HG03060 (cell line): ENCODE measurements around the gene RNF149.
"Not testable (repeated sequence)": the region's sequence is repeated elsewhere in the genome, so short reads cannot be mapped to it uniquely, and the experiment has no call there.

Experiments used
- ATAC-seq: cut with Tn5 transposase; IDR thresholded peaks from one replicate; pipeline ENCODE4 v1.9.1; 2021; ENCODE audit warnings: low read depth, moderate number of reproducible peaks; ENCODE audit not compliant: unreplicated experiment

The RNF149 gene, protein sequence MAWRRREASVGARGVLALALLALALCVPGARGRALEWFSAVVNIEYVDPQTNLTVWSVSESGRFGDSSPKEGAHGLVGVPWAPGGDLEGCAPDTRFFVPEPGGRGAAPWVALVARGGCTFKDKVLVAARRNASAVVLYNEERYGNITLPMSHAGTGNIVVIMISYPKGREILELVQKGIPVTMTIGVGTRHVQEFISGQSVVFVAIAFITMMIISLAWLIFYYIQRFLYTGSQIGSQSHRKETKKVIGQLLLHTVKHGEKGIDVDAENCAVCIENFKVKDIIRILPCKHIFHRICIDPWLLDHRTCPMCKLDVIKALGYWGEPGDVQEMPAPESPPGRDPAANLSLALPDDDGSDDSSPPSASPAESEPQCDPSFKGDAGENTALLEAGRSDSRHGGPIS

GRCh38 chr2:101308432-101309210 lies at the start of gene RNF149:
Gene RNF149 (minus strand): TSS chr2:101308701. CDS start chr2:101308588, 113 bp downstream.
- peak; percentile 35 for ATAC-seq

DNA sequence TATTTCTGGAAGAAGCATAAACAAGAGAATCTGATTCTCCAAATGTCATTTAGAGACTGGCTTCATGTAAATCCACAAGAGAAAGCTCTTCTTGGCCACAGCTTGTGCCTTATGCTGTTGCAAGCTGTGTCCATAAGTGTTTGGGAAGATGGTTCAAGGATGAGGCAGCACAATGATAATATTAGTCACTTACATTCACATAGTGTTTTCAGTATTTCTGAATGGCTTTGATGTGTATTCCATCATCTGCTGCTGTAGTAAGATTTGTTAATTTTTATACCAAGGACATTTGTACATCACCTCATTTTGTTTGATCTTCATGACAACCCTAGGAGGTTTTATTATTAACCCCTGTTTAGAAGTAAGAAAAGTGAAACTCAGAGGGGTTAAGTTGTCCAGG lies 48.9 kb upstream of the RNF149 start:
- no peak for ATAC-seq

- no peak for ATAC-seq
Observed at GRCh38 chr2:101356521-101356920, 48.0 kb upstream of the RNF149 start.

GRCh38 chr2:101356055-101356454 lies 47.6 kb upstream of the RNF149 start:
- ATAC-seq: no peak

- ATAC-seq: no peak
Observed at GRCh38 chr2:101355401-101356054, 47.0 kb upstream of the RNF149 start.

- no peak for ATAC-seq
Observed at GRCh38 chr2:101354420-101355311, 46.2 kb upstream of the RNF149 start.

GRCh38 chr2:101352631-101353030 lies 44.1 kb upstream of the RNF149 start:
- not testable (repeated sequence) for ATAC-seq

- ATAC-seq: no peak
Observed at GRCh38 chr2:101351207-101351606, 42.7 kb upstream of the RNF149 start.

- ATAC-seq: no peak
Observed at GRCh38 chr2:101349893-101350662, 41.6 kb upstream of the RNF149 start.

GRCh38 chr2:101348883-101349282 lies 40.4 kb upstream of the RNF149 start:
- ATAC-seq: no peak

- no peak for ATAC-seq
Observed at GRCh38 chr2:101346909-101347308, 38.4 kb upstream of the RNF149 start.

DNA sequence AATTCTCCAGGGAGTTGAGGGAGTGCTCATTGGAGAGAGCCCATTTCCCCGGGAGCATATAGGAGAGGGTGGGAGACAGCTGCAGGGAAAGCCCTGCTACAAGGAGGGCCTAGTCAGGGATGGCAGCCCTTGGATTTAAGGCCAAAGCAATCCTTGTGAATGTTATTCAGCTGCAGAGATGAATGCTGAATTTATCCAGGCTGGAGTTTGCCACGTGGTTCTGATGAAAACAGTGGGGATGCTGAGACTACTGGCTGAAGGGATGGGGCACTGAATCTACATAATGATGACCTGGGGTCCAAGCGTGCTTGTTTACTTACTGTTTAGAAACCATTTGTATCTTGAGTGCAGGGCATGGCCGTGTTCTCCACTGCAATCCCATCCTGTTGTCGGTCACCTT lies 35.6 kb upstream of the RNF149 start:
- no peak for ATAC-seq

- ATAC-seq: no peak
Observed at GRCh38 chr2:101342625-101343008, 34.1 kb upstream of the RNF149 start.

- no peak for ATAC-seq
Observed at GRCh38 chr2:101341901-101342624, 33.6 kb upstream of the RNF149 start.

GRCh38 chr2:101341421-101341820 lies 32.9 kb upstream of the RNF149 start:
- ATAC-seq: no peak

DNA sequence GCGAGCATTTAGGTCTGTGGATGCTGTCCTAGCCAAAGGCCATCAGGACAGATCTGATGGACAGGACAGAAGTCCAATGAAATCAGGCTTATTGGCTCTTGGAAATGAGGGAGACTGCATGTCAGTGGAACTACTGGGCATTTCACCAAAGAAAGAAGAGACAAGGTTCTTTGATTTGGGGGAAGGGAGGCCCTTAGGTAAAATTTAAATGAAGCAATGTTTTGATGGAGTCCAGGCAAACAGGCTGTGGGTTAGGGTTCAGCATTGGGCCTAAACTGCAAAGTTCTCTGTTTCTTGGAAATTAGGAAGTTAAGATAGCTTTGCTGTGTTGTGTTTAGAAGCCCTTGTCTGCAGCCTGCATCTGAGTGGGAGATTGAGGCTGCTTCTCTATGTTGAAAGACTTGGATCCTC lies 31.6 kb upstream of the RNF149 start:
- no peak for ATAC-seq

DNA sequence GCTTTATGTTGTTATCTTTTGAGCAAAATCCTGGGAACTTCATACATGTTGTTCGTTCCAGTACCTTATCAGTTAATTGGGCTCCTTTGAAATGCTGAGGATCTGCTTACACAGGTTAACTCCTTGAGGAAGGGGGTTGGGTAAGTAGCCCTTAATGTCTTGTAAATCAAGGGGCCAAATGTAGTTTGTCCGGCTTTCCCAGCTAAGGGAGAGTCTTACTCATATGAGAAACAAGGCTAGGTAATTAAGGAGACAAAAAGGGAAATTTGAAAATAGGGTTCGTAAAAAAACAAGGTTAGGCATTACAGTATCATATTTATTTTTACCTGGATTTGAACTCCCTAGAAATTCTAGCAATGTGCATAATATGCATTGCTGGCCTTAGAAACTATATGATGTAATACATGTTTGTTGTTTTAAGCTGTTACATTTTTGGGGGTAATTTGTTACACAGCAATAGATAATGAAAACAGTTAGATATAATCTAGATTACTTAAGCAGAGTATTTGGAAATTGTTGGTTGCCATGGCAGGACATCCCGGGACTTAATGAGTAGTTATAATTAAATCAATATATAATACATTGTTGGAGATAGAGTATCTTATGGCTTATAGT lies 30.9 kb upstream of the RNF149 start:
- ATAC-seq: no peak

DNA sequence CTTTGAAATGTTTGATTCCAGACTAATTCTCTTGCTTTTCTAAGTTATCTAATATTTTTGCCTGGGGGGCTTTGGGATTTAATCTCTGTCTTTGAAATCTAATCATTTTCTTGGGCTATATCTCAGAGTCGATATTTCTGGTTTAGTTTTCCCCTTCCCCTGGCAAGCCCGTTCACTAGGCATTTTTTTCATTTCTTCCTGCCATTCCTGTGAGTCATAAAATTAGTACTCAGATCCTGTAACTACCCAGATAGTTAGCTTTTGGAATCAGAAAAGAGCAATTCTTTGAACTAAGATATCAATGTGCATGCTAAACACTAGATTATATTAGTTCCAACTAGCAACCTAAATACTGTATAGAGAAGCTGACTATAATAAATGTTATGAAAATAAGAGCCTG lies 29.4 kb upstream of the RNF149 start:
- ATAC-seq: no peak
